DOHH2 (cell line): ENCODE results near the gene DRD1.
"Not testable (repeated sequence)": the region's sequence is repeated elsewhere in the genome, so short reads cannot be mapped to it uniquely, and the experiment has no call there.

Source experiments
- H3F3A ChIP-seq: fragments of 200-600 bp; sonication (generic), shearing (Covaris generic); 2 replicates; pipeline ENCODE4 v1.6.0; 2016; ENCODE audit warnings: antibody characterized with exemption, mild to moderate bottlenecking; ENCODE audit not compliant: control insufficient read depth, insufficient read depth
- H3K27ac ChIP-seq: fragments of 200-600 bp; sonication (generic); 2 replicates; pipeline ENCODE4 v1.5.1; 2014; ENCODE audit warnings: low read depth, mild to moderate bottlenecking, low read length, moderate library complexity
- H3K27me3 ChIP-seq: fragments of 200-600 bp; sonication (generic); 2 replicates; pipeline ENCODE4 v1.6.1; 2014; ENCODE audit warnings: mild to moderate bottlenecking, low read length, mixed read lengths; ENCODE audit not compliant: control insufficient read depth
- H3K36me3 ChIP-seq: fragments of 200-600 bp; sonication (generic); 2 replicates; pipeline ENCODE4 v1.6.1; 2014; ENCODE audit warnings: mild to moderate bottlenecking, low read length, moderate library complexity, mixed read lengths; ENCODE audit not compliant: control insufficient read depth
- H3K4me1 ChIP-seq: fragments of 200-600 bp; sonication (generic); 2 replicates; pipeline ENCODE4 v1.6.1; 2014; ENCODE audit warnings: mild to moderate bottlenecking, low read length, mixed read lengths; ENCODE audit not compliant: control insufficient read depth
- H3K4me2 ChIP-seq: fragments of 200-600 bp; sonication (generic); 2 replicates; pipeline ENCODE4 v1.6.0; 2014; ENCODE audit warnings: mild to moderate bottlenecking, low read length, moderate library complexity
- H3K4me3 ChIP-seq: fragments of 200-600 bp; sonication (generic); 2 replicates; pipeline ENCODE4 v1.5.1; 2014; ENCODE audit warnings: mild to moderate bottlenecking, low read length, mixed read lengths
- H3K79me2 ChIP-seq: fragments of 200-600 bp; sonication (generic); 2 replicates; pipeline ENCODE4 v1.6.1; 2014; ENCODE audit warnings: mild to moderate bottlenecking, low read length, mixed read lengths; ENCODE audit not compliant: control insufficient read depth
- H3K9me2 ChIP-seq: fragments of 200-600 bp; sonication (generic); replicated peaks from 2 replicates; pipeline ENCODE4 v1.6.1; 2014; ENCODE audit warnings: mild to moderate bottlenecking, low read length, mixed read lengths; ENCODE audit not compliant: control insufficient read depth
- H3K9me3 ChIP-seq: fragments of 200-600 bp; sonication (generic); 2 replicates; pipeline ENCODE4 v1.6.1; 2014; ENCODE audit warnings: antibody characterized with exemption, low read length, mixed read lengths; ENCODE audit not compliant: control insufficient read depth, insufficient read depth
- H4K20me1 ChIP-seq: fragments of 200-600 bp; sonication (generic); 2 replicates; pipeline ENCODE4 v1.6.0; 2014; ENCODE audit warnings: low read depth, mild to moderate bottlenecking, antibody characterized with exemption, low read length, moderate library complexity; ENCODE audit not compliant: control insufficient read depth, insufficient read depth
- EZH2phosphoT487 ChIP-seq: fragments of 200-600 bp; sonication (generic); IDR thresholded peaks from 2 replicates; pipeline ENCODE4 v1.6.1; 2017; ENCODE audit warnings: borderline replicate concordance, mild to moderate bottlenecking, antibody characterized with exemption, low read length, moderate library complexity, mixed read lengths
- TF ChIP-seq, protein P1 (sequence below): fragments of 200-600 bp; sonication (generic); IDR thresholded peaks from one replicate; pipeline ENCODE4 v1.5.1; 2014; ENCODE audit warnings: antibody characterized with exemption, mild to moderate bottlenecking, low read depth, low read length; ENCODE audit not compliant: poor library complexity, severe bottlenecking

DRD1 gene

DNA sequence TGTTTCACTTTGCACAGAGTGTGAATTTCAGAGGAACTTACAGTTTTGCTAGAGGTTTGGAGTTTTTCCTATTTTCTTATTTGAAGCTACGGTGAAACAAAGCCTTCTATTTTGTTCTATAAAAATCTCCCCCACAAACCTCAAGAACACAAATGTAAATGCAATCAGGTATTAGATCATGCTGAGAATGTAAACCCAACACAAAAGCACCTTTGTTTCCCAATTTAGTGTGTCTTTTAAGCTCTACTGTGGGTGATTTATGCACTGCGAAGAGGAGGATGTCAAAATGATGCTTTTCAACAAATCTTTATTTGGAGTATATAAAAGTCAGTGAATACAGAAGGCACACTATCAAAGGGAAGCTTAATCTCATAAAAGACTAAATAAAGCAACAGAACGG is 4.3 kb upstream of the DRD1 start:
- Histone ChIP-seq H3K4me1 (no peaks in the 10 kb centered on the region), H3K36me3 (no peaks in the 10 kb centered on the region), H3K4me3 (no peak overlapping the region), H3K9me2 (no peaks in the 10 kb centered on the region), H3K9me3 (no peaks in the 10 kb centered on the region), H3K79me2 (no peaks in the 10 kb centered on the region), H3K27ac (no peak overlapping the region), H3K4me2 (no peak overlapping the region), H4K20me1 (no peaks in the 10 kb centered on the region), H3K27me3 (peaks cover 19% of the 10 kb centered on the region), H3F3A (no peaks in the 10 kb centered on the region)
- TF ChIP-seq, protein P1, sequence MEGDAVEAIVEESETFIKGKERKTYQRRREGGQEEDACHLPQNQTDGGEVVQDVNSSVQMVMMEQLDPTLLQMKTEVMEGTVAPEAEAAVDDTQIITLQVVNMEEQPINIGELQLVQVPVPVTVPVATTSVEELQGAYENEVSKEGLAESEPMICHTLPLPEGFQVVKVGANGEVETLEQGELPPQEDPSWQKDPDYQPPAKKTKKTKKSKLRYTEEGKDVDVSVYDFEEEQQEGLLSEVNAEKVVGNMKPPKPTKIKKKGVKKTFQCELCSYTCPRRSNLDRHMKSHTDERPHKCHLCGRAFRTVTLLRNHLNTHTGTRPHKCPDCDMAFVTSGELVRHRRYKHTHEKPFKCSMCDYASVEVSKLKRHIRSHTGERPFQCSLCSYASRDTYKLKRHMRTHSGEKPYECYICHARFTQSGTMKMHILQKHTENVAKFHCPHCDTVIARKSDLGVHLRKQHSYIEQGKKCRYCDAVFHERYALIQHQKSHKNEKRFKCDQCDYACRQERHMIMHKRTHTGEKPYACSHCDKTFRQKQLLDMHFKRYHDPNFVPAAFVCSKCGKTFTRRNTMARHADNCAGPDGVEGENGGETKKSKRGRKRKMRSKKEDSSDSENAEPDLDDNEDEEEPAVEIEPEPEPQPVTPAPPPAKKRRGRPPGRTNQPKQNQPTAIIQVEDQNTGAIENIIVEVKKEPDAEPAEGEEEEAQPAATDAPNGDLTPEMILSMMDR = no peak
- no peak for TF ChIP-seq EZH2phosphoT487

DNA sequence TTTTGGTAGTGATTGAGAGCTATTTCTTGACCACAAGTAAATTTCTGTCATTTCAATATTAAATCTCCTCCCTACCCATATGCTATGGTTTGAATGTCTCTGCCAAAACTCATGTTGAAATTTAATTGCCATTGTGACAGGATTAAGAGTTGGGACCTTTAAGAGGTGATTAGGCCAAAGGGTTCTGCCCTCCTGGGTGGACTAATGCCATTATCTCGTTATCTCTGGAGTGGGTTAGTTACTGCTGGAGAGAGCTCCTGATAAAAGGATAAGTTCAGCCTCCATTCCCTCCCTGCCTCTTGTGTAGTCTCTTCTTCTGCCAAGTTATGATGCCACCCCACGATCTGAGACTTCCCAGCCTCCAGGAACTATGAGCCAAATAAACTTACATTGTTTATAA is 3.6 kb upstream of the DRD1 start:
- Histone ChIP-seq H3K79me2 (no peaks in the 10 kb centered on the region), H3K4me3 (no peak overlapping the region), H4K20me1 (no peaks in the 10 kb centered on the region), H3F3A (no peaks in the 10 kb centered on the region), H3K9me3 (no peaks in the 10 kb centered on the region), H3K27ac (no peak overlapping the region), H3K4me1 (no peaks in the 10 kb centered on the region), H3K27me3 (peaks cover 18% of the 10 kb centered on the region), H3K36me3 (no peaks in the 10 kb centered on the region), H3K4me2 (no peak overlapping the region), H3K9me2 (no peaks in the 10 kb centered on the region)
- TF ChIP-seq EZH2phosphoT487 = no peak
- TF ChIP-seq, protein P1 = no peak

DNA sequence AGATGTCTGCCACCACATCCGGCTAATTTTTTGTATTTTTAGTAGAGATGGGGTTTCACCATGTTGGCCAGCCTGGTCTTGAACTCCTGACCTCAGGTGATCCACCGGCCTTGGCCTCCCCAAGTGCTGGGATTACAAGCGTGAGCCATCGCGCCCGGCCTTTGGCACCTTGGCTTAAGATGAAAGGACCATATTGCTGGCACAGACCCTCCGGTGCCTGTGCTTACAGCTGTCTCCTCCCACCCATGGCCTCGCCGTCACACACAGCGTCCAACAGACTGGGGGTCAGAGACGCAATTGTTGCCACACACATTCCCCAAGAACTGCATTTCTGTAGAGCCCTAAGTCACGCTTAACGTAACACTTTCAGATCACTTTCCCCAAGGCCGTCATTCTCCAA is 2.4 kb upstream of the DRD1 start:
- not testable (repeated sequence) for H3K9me2 ChIP-seq, H3K27ac ChIP-seq, H4K20me1 ChIP-seq, H3K4me1 ChIP-seq, H3K4me3 ChIP-seq, H3F3A ChIP-seq, H3K4me2 ChIP-seq, H3K36me3 ChIP-seq, H3K79me2 ChIP-seq, H3K9me3 ChIP-seq
- H3K27me3 ChIP-seq = peaks cover 12% of the 10 kb centered on the region; the same call in 1 of the 2 replicates

DNA sequence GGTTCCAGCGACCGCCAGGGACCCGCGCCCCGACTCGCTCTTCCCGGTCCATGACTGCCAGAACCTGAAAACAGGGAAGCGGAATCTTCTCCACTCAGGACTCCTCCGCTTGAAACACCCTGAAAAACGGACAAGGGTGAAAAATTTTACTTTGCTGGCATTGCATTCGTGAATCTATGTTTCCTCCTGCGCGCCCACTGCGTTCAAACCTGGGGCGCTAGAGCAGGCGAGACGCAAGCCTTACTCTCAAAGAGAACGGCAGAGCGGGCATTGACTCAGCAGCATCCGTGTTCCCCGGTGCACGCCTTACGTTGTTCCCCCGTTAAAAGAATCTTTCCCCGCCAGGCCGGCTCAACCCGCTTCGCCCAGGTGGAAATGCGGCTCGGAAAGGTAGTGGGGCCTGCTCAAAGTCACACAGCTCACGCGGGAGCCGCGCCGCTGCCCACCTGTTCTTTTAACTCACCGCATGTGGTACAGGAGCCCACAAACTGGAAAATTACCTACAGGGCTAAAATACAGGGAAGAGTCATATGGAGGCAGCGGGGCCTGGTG is 999 bp upstream of the DRD1 start:
- H3K4me2 ChIP-seq = no peak overlapping the region
- no peak overlapping the region for H3K27ac ChIP-seq
- TF ChIP-seq, protein P1 = no peak
- no peak for TF ChIP-seq EZH2phosphoT487
- H3K79me2 ChIP-seq = no peaks in the 10 kb centered on the region
- no peaks in the 10 kb centered on the region for H3K36me3 ChIP-seq
- H3F3A ChIP-seq = no peaks in the 10 kb centered on the region
- H3K9me2 ChIP-seq = no peaks in the 10 kb centered on the region
- H3K4me3 ChIP-seq = no peak overlapping the region
- H3K27me3 ChIP-seq = peaks cover 13% of the 10 kb centered on the region
- H3K4me1 ChIP-seq = no peaks in the 10 kb centered on the region
- H4K20me1 ChIP-seq = no peaks in the 10 kb centered on the region
- no peaks in the 10 kb centered on the region for H3K9me3 ChIP-seq
